CD14-positive monocyte (primary cell): ENCODE results near the gene IGFBP6. TPM values are rescaled to one million over a fixed set of nuclear protein-coding genes. Genes with fewer than 3 reads are reported as not detected.
"Not testable (repeated sequence)": the region's sequence is repeated elsewhere in the genome, so short reads cannot be mapped to it uniquely, and the experiment has no call there.

Source experiments
- DNase-seq, 3 donors: peaks; one replicate each; pipeline ENCODE4 v3.0.0-alpha.2; 2011 to 2022
- H2AFZ ChIP-seq: 2 replicates; pipeline ENCODE4 v1.6.0; 2012; ENCODE audit warnings: mild to moderate bottlenecking, low read depth, low read length, inconsistent platforms; ENCODE audit not compliant: insufficient read depth, poor library complexity, severe bottlenecking
- H3K27ac ChIP-seq, 2 donors: 1 replicate in 1 of 2; 2 replicates in 1 of 2; pipeline ENCODE4 v1.5.1; 2012 to 2013; ENCODE audit warnings: low read length in 2 of 2, control low read depth in 1 of 2, inconsistent platforms in 1 of 2, low read depth in 1 of 2, mild to moderate bottlenecking in 1 of 2
- H3K27me3 ChIP-seq, 2 donors: one replicate each; pipeline versions ENCODE4 v1.6.0 to v1.6.1; 2011 to 2013; ENCODE audit warnings: low read length in 2 of 2; ENCODE audit not compliant: control insufficient read depth in 2 of 2, insufficient read depth in 2 of 2
- H3K36me3 ChIP-seq, 2 donors: replicated peaks in 1 of 2; 1 replicate in 1 of 2; 2 replicates in 1 of 2; pipeline versions ENCODE4 v1.5.1 to v1.6.1; 2012 to 2013; ENCODE audit warnings: low read length in 2 of 2, control low read depth in 1 of 2, inconsistent platforms in 1 of 2, mild to moderate bottlenecking in 1 of 2; ENCODE audit not compliant: insufficient read depth in 2 of 2, control insufficient read depth in 1 of 2
- H3K4me1 ChIP-seq, 2 donors: 1 replicate in 1 of 2; 2 replicates in 1 of 2; pipeline versions ENCODE4 v1.5.1 to v1.6.1; 2012 to 2013; ENCODE audit warnings: low read length in 2 of 2, control low read depth in 1 of 2, inconsistent platforms in 1 of 2, mild to moderate bottlenecking in 1 of 2, moderate library complexity in 1 of 2; ENCODE audit not compliant: insufficient read depth in 2 of 2, control insufficient read depth in 1 of 2
- H3K4me2 ChIP-seq: replicated peaks from 2 replicates; pipeline ENCODE3; 2012; ENCODE audit warnings: low read length, moderate library complexity, mild to moderate bottlenecking; ENCODE audit not compliant: poor library complexity, severe bottlenecking; ENCODE audit errors: extremely low read depth
- H3K4me3 ChIP-seq, 3 experiments: fragments of 200-600 bp in 1 of 3; sonication (generic) in 1 of 3; replicated peaks in 1 of 3; 1 replicate in 2 of 3; 2 replicates in 1 of 3; pipeline ENCODE4 v1.5.1; 2011 to 2013; ENCODE audit warnings: low read length in 3 of 3, mild to moderate bottlenecking in 3 of 3, control low read depth in 2 of 3, low read depth in 2 of 3, inconsistent platforms in 1 of 3, moderate library complexity in 1 of 3
- H3K79me2 ChIP-seq: 2 replicates; pipeline ENCODE4 v1.6.0; 2012; ENCODE audit warnings: mild to moderate bottlenecking, control low read depth, inconsistent platforms, low read length, moderate library complexity; ENCODE audit not compliant: insufficient read depth
- H3K9ac ChIP-seq: 2 replicates; pipeline ENCODE4 v1.6.0; 2017; ENCODE audit warnings: low read length, mild to moderate bottlenecking; ENCODE audit not compliant: insufficient read depth, poor library complexity, severe bottlenecking
- H3K9me3 ChIP-seq, 2 donors: replicated peaks in 1 of 2; 1 replicate in 1 of 2; 2 replicates in 1 of 2; pipeline versions ENCODE4 v1.5.1 to v1.6.1; 2012 to 2013; ENCODE audit warnings: low read length in 2 of 2, control low read depth in 1 of 2; ENCODE audit not compliant: control insufficient read depth in 1 of 2, insufficient read depth in 1 of 2
- H4K20me1 ChIP-seq: 2 replicates; pipeline ENCODE4 v1.6.0; 2012; ENCODE audit warnings: mild to moderate bottlenecking, low read length, control low read depth, moderate library complexity; ENCODE audit not compliant: insufficient read depth
- H3K27ac Mint-ChIP-seq, 7 donors: one replicate each; pipeline ENCODE4 v1.8.0; 2020; ENCODE audit warnings: mild to moderate bottlenecking in 7 of 7, mixed read lengths in 7 of 7, moderate library complexity in 6 of 7, inconsistent platforms in 2 of 7
- H3K27me3 Mint-ChIP-seq, 3 donors: one replicate each; pipeline ENCODE4 v1.8.0; 2021 to 2022; ENCODE audit warnings: low read depth in 3 of 3, mild to moderate bottlenecking in 3 of 3, mixed read lengths in 3 of 3, moderate library complexity in 3 of 3, inconsistent platforms in 1 of 3
- H3K36me3 Mint-ChIP-seq, 2 donors: one replicate each; pipeline ENCODE4 v1.8.0; 2020; ENCODE audit warnings: mixed read lengths in 2 of 2, inconsistent platforms in 1 of 2, mild to moderate bottlenecking in 1 of 2
- H3K4me1 Mint-ChIP-seq: one replicate; pipeline ENCODE4 v1.8.0; 2020; ENCODE audit warnings: mild to moderate bottlenecking, mixed read lengths
- H3K4me3 Mint-ChIP-seq, 2 donors: one replicate each; pipeline ENCODE4 v1.8.0; 2020; ENCODE audit warnings: mild to moderate bottlenecking in 2 of 2, mixed read lengths in 2 of 2, moderate library complexity in 1 of 2
- H3K9me3 Mint-ChIP-seq, 7 donors: one replicate each; pipeline ENCODE4 v1.8.0; 2020 to 2022; ENCODE audit warnings: mixed read lengths in 7 of 7, mild to moderate bottlenecking in 6 of 7, moderate library complexity in 6 of 7, inconsistent platforms in 2 of 7
- CTCF ChIP-seq: fragments of 200-600 bp; IDR thresholded peaks from one replicate; pipeline ENCODE4 v1.8.0; 2022; ENCODE audit warnings: antibody characterized with exemption, mild to moderate bottlenecking
- WGBS: methylation state at CpG from one replicate; pipeline ENCODE4 v1.1.5; 2013; ENCODE audit warnings: missing lambda C conversion rate; ENCODE audit not compliant: insufficient coverage; 5-methylcytosine and 5-hydroxymethylcytosine counted together
- intact Hi-C, 2 donors: fragments of 100-400 bp; cut with micrococcal nuclease; formaldehyde crosslinking; loops; one replicate each; pipeline versions ENCODE4 v1.15.0 to v1.15.1; 2023
- polyA plus RNA-seq, 3 donors: library from polyadenylated mRNA; depleted of rRNA in 1 of 3; unstranded in 2 of 3; stranded (reverse) in 1 of 3; fragments of 300-500 nt in 2 of 3; fragments of >200 nt in 1 of 3; fragmentation: Illumina TruSeq in 2 of 3; gene quantifications; 1 replicate in 2 of 3; 2 replicates in 1 of 3; pipeline ENCODE4 v1.2.3, GENCODE V29; 2012 to 2021

The IGFBP6 gene
- polyA plus RNA-seq, 3 donors: 0.20 TPM; not detected in 2

GRCh38 chr12:53093777-53094393, 3.6 kb upstream of the IGFBP6 start:
- peak; percentile 64 to 84 (median 80) for DNase-seq
- Mint-ChIP-seq H3K4me1 (peaks cover 36% of the 10 kb centered on the region), H3K9me3 (peaks cover 0 to 6% (median 0%) of the 10 kb centered on the region in 7 donors), H3K27me3 (peaks cover 23 to 31% (median 28%) of the 10 kb centered on the region in 3 donors), H3K27ac (peak overlapping the region; percentile 79 to 95 (median 92)), H3K36me3 (peaks cover 0 to 12% of the 10 kb centered on the region in 2 donors), H3K4me3 (peak overlapping the region; percentile 47 to 82)
- intact Hi-C loops: loop anchor here in 1 of 2 donors (10.0 kb wide), 1 partner anchor 49 kb away; no protein-coding TSS in a partner anchor
- Histone ChIP-seq H4K20me1 (no peaks in the 10 kb centered on the region), H3K4me3 (peak overlapping the region in 1 of 3 experiments; percentile 27), H3K27me3 (peaks cover 14 to 22% of the 10 kb centered on the region in 2 donors), H3K9ac (no peak overlapping the region), H3K27ac (peak overlapping the region; percentile 49 to 85), H2AFZ (peak overlapping the region; percentile 78), H3K79me2 (no peaks in the 10 kb centered on the region), H3K36me3 (no peaks in the 10 kb centered on the region), H3K4me2 (peak overlapping the region; percentile 60), H3K9me3 (no peaks in the 10 kb centered on the region), H3K4me1 (peaks cover 43 to 44% of the 10 kb centered on the region in 2 donors)
- TF ChIP-seq CTCF: no peak
- WGBS: 45% methylated on average over 4 of the region's 6 CpGs

- TF ChIP-seq CTCF: no peak
- Mint-ChIP-seq H3K4me1 (peaks cover 42% of the 10 kb centered on the region), H3K27me3 (peaks cover 28 to 36% (median 33%) of the 10 kb centered on the region in 3 donors), H3K4me3 (no peak overlapping the region), H3K27ac (peak overlapping the region; percentile 79 to 95 (median 92)), H3K9me3 (peaks cover 0 to 6% (median 0%) of the 10 kb centered on the region in 7 donors), H3K36me3 (peaks cover 0 to 13% of the 10 kb centered on the region in 2 donors)
- H3K27ac ChIP-seq: peak overlapping the region; percentile 49 to 85
- H3K4me2 ChIP-seq: peak overlapping the region; percentile 60
- H3K4me1 ChIP-seq: peaks cover 48 to 49% of the 10 kb centered on the region in 2 donors
- peaks cover 15 to 24% of the 10 kb centered on the region in 2 donors for H3K27me3 ChIP-seq
- intact Hi-C loops: loop anchor here in 1 of 2 donors (10.0 kb wide), 1 partner anchor 50 kb away; no protein-coding TSS in a partner anchor
- no peaks in the 10 kb centered on the region for H3K9me3 ChIP-seq
- H3K36me3 ChIP-seq: no peaks in the 10 kb centered on the region
- 79% methylated on average over 3 of the region's 6 CpGs for WGBS
- no peaks in the 10 kb centered on the region for H3K79me2 ChIP-seq
- H2AFZ ChIP-seq: peak overlapping the region; percentile 78
- no peak for DNase-seq
- H4K20me1 ChIP-seq: no peaks in the 10 kb centered on the region
- H3K9ac ChIP-seq: no peak overlapping the region
- peak overlapping the region in 1 of 3 experiments; percentile 27 for H3K4me3 ChIP-seq
Measured at GRCh38 chr12:53094394-53094787, 3.1 kb upstream of the IGFBP6 start.

GRCh38 chr12:53094796-53095595, 2.5 kb upstream of the IGFBP6 start:
- H3K27ac Mint-ChIP-seq: peak overlapping the region in 1 of 7 donors; percentile 42
- H3K4me1 Mint-ChIP-seq: peaks cover 42% of the 10 kb centered on the region
- peaks cover 29 to 36% (median 34%) of the 10 kb centered on the region in 3 donors for H3K27me3 Mint-ChIP-seq
- not testable (repeated sequence) for H3K36me3 ChIP-seq, H3K4me3 Mint-ChIP-seq, H3K4me3 ChIP-seq, H3K9me3 Mint-ChIP-seq, H3K27ac ChIP-seq, H3K79me2 ChIP-seq, H2AFZ ChIP-seq, DNase-seq, H3K4me2 ChIP-seq, H3K9ac ChIP-seq, H4K20me1 ChIP-seq, H3K9me3 ChIP-seq
- WGBS: 90% methylated on average over 2 of the region's 5 CpGs
- H3K36me3 Mint-ChIP-seq: peaks cover 0 to 13% of the 10 kb centered on the region in 2 donors
- intact Hi-C loops: loop anchor here in 1 of 2 donors (10.0 kb wide), 1 partner anchor 50 kb away; no protein-coding TSS in a partner anchor
- Histone ChIP-seq H3K27me3 (peaks cover 15 to 24% of the 10 kb centered on the region in 2 donors), H3K4me1 (peaks cover 49 to 50% of the 10 kb centered on the region in 2 donors)
